Activated gamma-delta T cell treated with anti-CD3 and anti-CD28 coated beads, Interleukin-2, amount 50 U/mL, for 16 hours (primary cell): ENCODE results near the gene AVPI1.

Experiments used
- DNase-seq: peaks from one replicate; pipeline ENCODE4 v3.0.0-alpha.2; 2020; ENCODE audit warnings: low read depth

AVPI1 gene

GRCh38 chr10:97686962-97687784, at the start of gene AVPI1:
Gene AVPI1 (minus strand): TSS chr10:97687241. CDS start chr10:97679905, 7,336 bp downstream.
- DNase-seq, result peak; percentile 93

- DNase-seq, result no peak
Observed at GRCh38 chr10:97736403-97736901, 49.4 kb upstream of the AVPI1 start.

GRCh38 chr10:97734021-97734420, 47.0 kb upstream of the AVPI1 start:
- no peak for DNase-seq

- no peak for DNase-seq
Observed at GRCh38 chr10:97733256-97733655, 46.2 kb upstream of the AVPI1 start.

GRCh38 chr10:97732052-97732359, 45.0 kb upstream of the AVPI1 start:
- DNase-seq, result no peak

GRCh38 chr10:97731346-97732051, 44.5 kb upstream of the AVPI1 start:
- DNase-seq, result peak; percentile 35

- no peak for DNase-seq
Observed at GRCh38 chr10:97729014-97729413, 42.0 kb upstream of the AVPI1 start.

- DNase-seq, result no peak
Observed at GRCh38 chr10:97726636-97727178, 39.7 kb upstream of the AVPI1 start.

GRCh38 chr10:97724341-97724941, 37.4 kb upstream of the AVPI1 start:
- no peak for DNase-seq

GRCh38 chr10:97723001-97723400, 36.0 kb upstream of the AVPI1 start:
- DNase-seq, result no peak

GRCh38 chr10:97721871-97722780, 35.1 kb upstream of the AVPI1 start:
- DNase-seq, result no peak

GRCh38 chr10:97719602-97720001, 32.6 kb upstream of the AVPI1 start:
- DNase-seq, result no peak

GRCh38 chr10:97718659-97719142, 31.7 kb upstream of the AVPI1 start:
- no peak for DNase-seq

- no peak for DNase-seq
Observed at GRCh38 chr10:97718178-97718577, 31.1 kb upstream of the AVPI1 start.

GRCh38 chr10:97717627-97718026, 30.6 kb upstream of the AVPI1 start:
- DNase-seq, result no peak

GRCh38 chr10:97715259-97715874, 28.3 kb upstream of the AVPI1 start:
- no peak for DNase-seq

GRCh38 chr10:97714401-97715258, 27.6 kb upstream of the AVPI1 start:
- no peak for DNase-seq

- DNase-seq, result peak; percentile 24
Observed at GRCh38 chr10:97713826-97714400, 26.9 kb upstream of the AVPI1 start.

GRCh38 chr10:97713339-97713825, 26.3 kb upstream of the AVPI1 start, which contains the start of gene MARVELD1:
Gene MARVELD1 (plus strand): TSS chr10:97713730. CDS start chr10:97713877, 147 bp downstream.
- DNase-seq, result no peak
